Measurements from ENCODE around the gene HECTD1.
"Not testable (repeated sequence)": the region's sequence is repeated elsewhere in the genome, so short reads cannot be mapped to it uniquely, and the experiment has no call there.

Gene HECTD1

GRCh38 chr14:31092160-31092708 is 115.4 kb downstream of the HECTD1 start:
- WGBS, 2 donors (ENCODE audit: extremely low coverage in 2 of 2, insufficient read length in 2 of 2, insufficient replicate concordance in 1 of 2): no CpG with 5 or more reads among the region's 2 CpGs
- H3K18ac ChIP-seq (ENCODE audit: low read length): no peak overlapping the region
- no peak overlapping the region for H3K27ac ChIP-seq (replicated peaks; ENCODE audit: low read length)
- H3K79me1 ChIP-seq (ENCODE audit: low read depth, low read length): no peaks in the 10 kb centered on the region
- H3K4me2 ChIP-seq (ENCODE audit: insufficient read depth, low read length, poor library complexity, severe bottlenecking): no peak overlapping the region
- no peaks in the 10 kb centered on the region for H3K9me3 ChIP-seq (replicated peaks in 1 of 2; ENCODE audit: control insufficient read depth in 2 of 2, insufficient read depth in 1 of 2, low read depth in 1 of 2, low read length in 2 of 2)
- H2BK5ac ChIP-seq (ENCODE audit: low read length): no peak overlapping the region
- no peaks in the 10 kb centered on the region for H3K4me1 ChIP-seq (ENCODE audit: control insufficient read depth in 2 of 2, insufficient read depth in 1 of 2, low read depth in 1 of 2, low read length in 2 of 2)
- H4K91ac ChIP-seq (ENCODE audit: low read depth, low read length, poor library complexity): no peak overlapping the region
- no peak overlapping the region for H4K8ac ChIP-seq (ENCODE audit: low read depth, low read length)
- H3K9ac ChIP-seq (ENCODE audit: low read depth, low read length, poor library complexity): no peak overlapping the region
- H2BK120ac ChIP-seq (ENCODE audit: low read depth, low read length): no peak overlapping the region
- no peak for DNase-seq (ENCODE audit: low spot score)
- no peaks in the 10 kb centered on the region for H3K27me3 ChIP-seq (ENCODE audit: control insufficient read depth in 3 of 3, insufficient read depth in 3 of 3, low read depth in 1 of 3, low read length in 3 of 3)
- H3K4me3 ChIP-seq (ENCODE audit: low read length in 2 of 2): no peak overlapping the region
- peaks cover 2 to 13% of the 10 kb centered on the region in 2 donors for H3K36me3 ChIP-seq (replicated peaks in 1 of 2; ENCODE audit: control insufficient read depth in 2 of 2, insufficient read depth in 2 of 2, low read length in 2 of 2)
- no peak overlapping the region for H2BK15ac ChIP-seq (ENCODE audit: low read length)
- H3K23ac ChIP-seq (ENCODE audit: low read depth, low read length, poor library complexity): no peak overlapping the region
- H3K4ac ChIP-seq (ENCODE audit: low read length): no peak overlapping the region
- H3K14ac ChIP-seq (ENCODE audit: low read length): no peak overlapping the region
- H2AFZ ChIP-seq (ENCODE audit: low read length): no peak overlapping the region
- no peak overlapping the region for H2BK12ac ChIP-seq (ENCODE audit: low read length)
- H2AK5ac ChIP-seq (ENCODE audit: low read depth, low read length): no peak overlapping the region

- Histone ChIP-seq H3K79me1 (ENCODE audit: low read depth, low read length) (no peaks in the 10 kb centered on the region), H3K14ac (ENCODE audit: low read length) (no peak overlapping the region), H3K4me2 (ENCODE audit: insufficient read depth, low read length, poor library complexity, severe bottlenecking) (no peak overlapping the region), H4K8ac (ENCODE audit: low read depth, low read length) (no peak overlapping the region), H3K27me3 (ENCODE audit: control insufficient read depth in 3 of 3, insufficient read depth in 3 of 3, low read depth in 1 of 3, low read length in 3 of 3) (no peaks in the 10 kb centered on the region), H2AFZ (ENCODE audit: low read length) (no peak overlapping the region), H4K91ac (ENCODE audit: low read depth, low read length, poor library complexity) (no peak overlapping the region), H3K4me3 (ENCODE audit: low read length in 2 of 2) (no peak overlapping the region), H2BK15ac (ENCODE audit: low read length) (no peak overlapping the region), H3K36me3 (replicated peaks in 1 of 2; ENCODE audit: control insufficient read depth in 2 of 2, insufficient read depth in 2 of 2, low read length in 2 of 2) (peaks cover 0 to 2% of the 10 kb centered on the region in 2 donors), H3K4me1 (ENCODE audit: control insufficient read depth in 2 of 2, insufficient read depth in 1 of 2, low read depth in 1 of 2, low read length in 2 of 2) (no peaks in the 10 kb centered on the region), H2BK12ac (ENCODE audit: low read length) (no peak overlapping the region), H3K9ac (ENCODE audit: low read depth, low read length, poor library complexity) (no peak overlapping the region), H3K23ac (ENCODE audit: low read depth, low read length, poor library complexity) (no peak overlapping the region), H3K27ac (replicated peaks; ENCODE audit: low read length) (no peak overlapping the region), H3K4ac (ENCODE audit: low read length) (no peak overlapping the region), H2AK5ac (ENCODE audit: low read depth, low read length) (no peak overlapping the region), H2BK120ac (ENCODE audit: low read depth, low read length) (no peak overlapping the region), H3K18ac (ENCODE audit: low read length) (no peak overlapping the region), H2BK5ac (ENCODE audit: low read length) (no peak overlapping the region), H3K9me3 (replicated peaks in 1 of 2; ENCODE audit: control insufficient read depth in 2 of 2, insufficient read depth in 1 of 2, low read depth in 1 of 2, low read length in 2 of 2) (no peaks in the 10 kb centered on the region)
- WGBS, 2 donors (ENCODE audit: extremely low coverage in 2 of 2, insufficient read length in 2 of 2, insufficient replicate concordance in 1 of 2): no CpG with 5 or more reads among the region's 5 CpGs
- no peak for DNase-seq (ENCODE audit: low spot score)
Measured at GRCh38 chr14:31090883-31091764, 116.5 kb downstream of the HECTD1 start.

- H3K4ac ChIP-seq (ENCODE audit: low read length); DNase-seq (ENCODE audit: low spot score); H3K27ac ChIP-seq (replicated peaks; ENCODE audit: low read length); H2AK5ac ChIP-seq (ENCODE audit: low read depth, low read length); H3K4me1 ChIP-seq (ENCODE audit: control insufficient read depth in 2 of 2, insufficient read depth in 1 of 2, low read depth in 1 of 2, low read length in 2 of 2); H3K36me3 ChIP-seq (replicated peaks in 1 of 2; ENCODE audit: control insufficient read depth in 2 of 2, insufficient read depth in 2 of 2, low read length in 2 of 2); H2BK120ac ChIP-seq (ENCODE audit: low read depth, low read length); H3K14ac ChIP-seq (ENCODE audit: low read length); H4K91ac ChIP-seq (ENCODE audit: low read depth, low read length, poor library complexity); H2BK5ac ChIP-seq (ENCODE audit: low read length); H4K8ac ChIP-seq (ENCODE audit: low read depth, low read length); H3K18ac ChIP-seq (ENCODE audit: low read length); H3K9me3 ChIP-seq (replicated peaks in 1 of 2; ENCODE audit: control insufficient read depth in 2 of 2, insufficient read depth in 1 of 2, low read depth in 1 of 2, low read length in 2 of 2); H3K79me1 ChIP-seq (ENCODE audit: low read depth, low read length); H3K27me3 ChIP-seq (ENCODE audit: control insufficient read depth in 3 of 3, insufficient read depth in 3 of 3, low read depth in 1 of 3, low read length in 3 of 3); H2AFZ ChIP-seq (ENCODE audit: low read length); H2BK15ac ChIP-seq (ENCODE audit: low read length); H3K23ac ChIP-seq (ENCODE audit: low read depth, low read length, poor library complexity); H3K4me2 ChIP-seq (ENCODE audit: insufficient read depth, low read length, poor library complexity, severe bottlenecking); H3K4me3 ChIP-seq (ENCODE audit: low read length in 2 of 2); H2BK12ac ChIP-seq (ENCODE audit: low read length); H3K9ac ChIP-seq (ENCODE audit: low read depth, low read length, poor library complexity): not testable (repeated sequence)
- no CpG with 5 or more reads among the region's 9 CpGs for WGBS, 2 donors (ENCODE audit: extremely low coverage in 2 of 2, insufficient read length in 2 of 2, insufficient replicate concordance in 1 of 2)
Measured at GRCh38 chr14:31086466-31086865, 121.1 kb downstream of the HECTD1 start.

GRCh38 chr14:31085027-31085426 is 122.6 kb downstream of the HECTD1 start:
- Histone ChIP-seq H3K4me1 (ENCODE audit: control insufficient read depth in 2 of 2, insufficient read depth in 1 of 2, low read depth in 1 of 2, low read length in 2 of 2) (no peaks in the 10 kb centered on the region), H2AFZ (ENCODE audit: low read length) (no peak overlapping the region), H3K27me3 (ENCODE audit: control insufficient read depth in 3 of 3, insufficient read depth in 3 of 3, low read depth in 1 of 3, low read length in 3 of 3) (no peaks in the 10 kb centered on the region), H3K9ac (ENCODE audit: low read depth, low read length, poor library complexity) (no peak overlapping the region), H4K8ac (ENCODE audit: low read depth, low read length) (no peak overlapping the region), H2BK5ac (ENCODE audit: low read length) (no peak overlapping the region), H3K4me2 (ENCODE audit: insufficient read depth, low read length, poor library complexity, severe bottlenecking) (no peak overlapping the region), H2BK12ac (ENCODE audit: low read length) (no peak overlapping the region), H3K23ac (ENCODE audit: low read depth, low read length, poor library complexity) (no peak overlapping the region), H3K14ac (ENCODE audit: low read length) (no peak overlapping the region), H3K79me1 (ENCODE audit: low read depth, low read length) (no peaks in the 10 kb centered on the region), H2BK15ac (ENCODE audit: low read length) (no peak overlapping the region), H3K27ac (replicated peaks; ENCODE audit: low read length) (no peak overlapping the region), H2AK5ac (ENCODE audit: low read depth, low read length) (no peak overlapping the region), H2BK120ac (ENCODE audit: low read depth, low read length) (no peak overlapping the region), H3K4ac (ENCODE audit: low read length) (no peak overlapping the region), H3K18ac (ENCODE audit: low read length) (no peak overlapping the region), H3K4me3 (ENCODE audit: low read length in 2 of 2) (no peak overlapping the region), H3K9me3 (replicated peaks in 1 of 2; ENCODE audit: control insufficient read depth in 2 of 2, insufficient read depth in 1 of 2, low read depth in 1 of 2, low read length in 2 of 2) (no peaks in the 10 kb centered on the region), H4K91ac (ENCODE audit: low read depth, low read length, poor library complexity) (no peak overlapping the region), H3K36me3 (replicated peaks in 1 of 2; ENCODE audit: control insufficient read depth in 2 of 2, insufficient read depth in 2 of 2, low read length in 2 of 2) (peaks cover 0 to 7% of the 10 kb centered on the region in 2 donors)
- DNase-seq (ENCODE audit: low spot score): no peak
- no CpG with 5 or more reads among the region's 3 CpGs for WGBS, 2 donors (ENCODE audit: extremely low coverage in 2 of 2, insufficient read length in 2 of 2, insufficient replicate concordance in 1 of 2)
